A549 treated with GW870086 at 1 μM for 4 hours (cell line): ENCODE data around the gene BLOC1S3. TPM values are rescaled to one million over a fixed set of nuclear protein-coding genes. Genes with fewer than 3 reads are reported as not detected.

ENCODE experiments used
- total RNA-seq: library from RNA; stranded (reverse); fragments of 200-300 nt; extraction: Qiagen RNA extraction; gene quantifications from 5 replicates; pipeline ENCODE4 v1.2.3, GENCODE V29; 2022; ENCODE audit warnings: low read depth

The BLOC1S3 gene, protein sequence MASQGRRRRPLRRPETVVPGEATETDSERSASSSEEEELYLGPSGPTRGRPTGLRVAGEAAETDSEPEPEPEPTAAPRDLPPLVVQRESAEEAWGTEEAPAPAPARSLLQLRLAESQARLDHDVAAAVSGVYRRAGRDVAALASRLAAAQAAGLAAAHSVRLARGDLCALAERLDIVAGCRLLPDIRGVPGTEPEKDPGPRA
- 14.5 to 19.8 TPM (median 17.6 TPM) in 5 replicates for total RNA-seq

DNA sequence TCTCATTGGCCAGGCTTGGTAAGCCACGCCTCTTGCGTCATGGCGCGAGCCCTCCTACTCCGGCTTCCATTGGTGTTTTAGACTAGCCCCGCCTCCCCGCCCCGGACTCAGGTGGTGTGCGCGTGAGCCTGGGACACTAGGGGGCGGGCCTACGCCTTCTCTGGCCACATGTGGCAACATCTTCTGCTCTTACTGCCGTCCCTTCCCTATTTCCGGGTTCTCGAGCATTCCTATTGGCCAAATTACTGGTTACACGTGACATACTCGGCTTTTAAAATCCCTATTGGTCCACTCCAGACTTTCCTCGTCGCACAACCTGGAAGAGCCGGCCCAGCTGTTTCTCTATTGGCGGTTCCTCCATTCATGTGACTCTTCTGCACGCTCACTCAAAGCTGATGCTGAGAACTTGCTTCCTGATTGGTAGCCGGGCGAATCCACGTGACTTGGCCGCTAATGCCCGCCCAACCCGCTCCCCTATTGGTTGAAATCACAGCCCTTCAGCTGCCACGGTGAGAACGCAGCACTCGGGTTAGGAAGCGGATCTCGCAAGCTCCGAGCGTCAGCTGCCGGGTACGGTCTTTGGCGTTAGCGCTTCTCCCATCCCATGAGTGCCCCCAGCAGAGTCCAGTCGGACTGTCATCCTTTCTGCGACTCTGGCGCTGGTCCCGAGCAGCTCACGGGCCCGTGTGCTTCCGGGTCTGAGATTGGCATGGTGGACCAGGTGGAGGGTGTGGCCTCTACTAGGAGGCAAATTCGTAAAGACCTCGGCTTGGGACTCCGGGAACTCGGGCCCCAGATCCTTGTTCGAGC lies at the start of gene BLOC1S3:
BLOC1S3 (plus strand) TSS at position 523 of the 810 bp plus-strand sequence. CDS start 513 bp downstream, outside the sequence.

GRCh38 chr19:45160870-45161737 lies 17.5 kb upstream of the BLOC1S3 start, which contains the start of gene NKPD1:
TSS of gene NKPD1 (minus strand) at chr19:45160982. CDS start at chr19:45160150, 832 bp downstream.

GRCh38 chr19:45177817-45178261 lies 745 bp upstream of the BLOC1S3 start, which contains the start of gene TRAPPC6A:
TSS of gene TRAPPC6A (minus strand) at chr19:45178237. CDS start at chr19:45178218, 19 bp downstream.

Other genes with a start within 250 kb of the BLOC1S3 start
- gene APOC4, start 236.5 kb upstream of the BLOC1S3 start, total RNA-seq = not detected in 5 replicates
- gene APOC2, start 232.7 kb upstream of the BLOC1S3 start, total RNA-seq = 0.24 TPM in 1 of 5 replicates, not detected in the others
- gene CLPTM1, start 223.4 kb upstream of the BLOC1S3 start, total RNA-seq = 130 to 177 TPM (median 172 TPM) in 5 replicates
- gene RELB, start 177.3 kb upstream of the BLOC1S3 start, total RNA-seq = 20.7 to 43.3 TPM (median 37.9 TPM) in 5 replicates
- gene CLASRP, start 139.7 kb upstream of the BLOC1S3 start, total RNA-seq = 55.4 to 67.9 TPM (median 63.9 TPM) in 5 replicates
- 8.9 to 14.9 TPM (median 12.3 TPM) in 5 replicates for gene ZNF296, start 102.3 kb upstream of the BLOC1S3 start, total RNA-seq
- 90.6 to 105 TPM (median 94.4 TPM) in 5 replicates for gene GEMIN7, start 99.5 kb upstream of the BLOC1S3 start, total RNA-seq
- gene PPP1R37, start 85.6 kb upstream of the BLOC1S3 start, total RNA-seq = 23.0 to 34.7 TPM (median 34.0 TPM) in 5 replicates
- 0.17 to 0.34 TPM (median 0.28 TPM) in 5 replicates for gene NKPD1, start 17.8 kb upstream of the BLOC1S3 start, total RNA-seq
- 39.1 to 47.2 TPM (median 42.7 TPM) in 5 replicates for gene TRAPPC6A, start 547 bp upstream of the BLOC1S3 start, total RNA-seq
- 1.2 to 2.3 TPM (median 1.7 TPM) in 5 replicates for gene EXOC3L2, start 66.6 kb downstream of the BLOC1S3 start, total RNA-seq
- 6.5 to 9.8 TPM (median 7.1 TPM) in 5 replicates for gene MARK4, start 72.5 kb downstream of the BLOC1S3 start, total RNA-seq
- gene CKM, start 144.1 kb downstream of the BLOC1S3 start, total RNA-seq = 0.10 TPM in 1 of 5 replicates, not detected in the others
- 0.41 to 0.78 TPM (median 0.65 TPM) in 5 replicates for gene KLC3, start 162.0 kb downstream of the BLOC1S3 start, total RNA-seq
- gene ERCC2, start 191.8 kb downstream of the BLOC1S3 start, total RNA-seq = 10.7 to 13.6 TPM (median 12.8 TPM) in 5 replicates
- 36.0 to 42.8 TPM (median 38.5 TPM) in 5 replicates for gene PPP1R13L, start 226.3 kb downstream of the BLOC1S3 start, total RNA-seq
- 43.2 to 53.5 TPM (median 49.7 TPM) in 5 replicates for gene POLR1G, start 227.9 kb downstream of the BLOC1S3 start, total RNA-seq
- 146 to 178 TPM (median 168 TPM) in 5 replicates for gene ERCC1, start 245.1 kb downstream of the BLOC1S3 start, total RNA-seq